GM10847 (cell line): ENCODE results near the gene VOPP1.

Experiments used
- POLR2A ChIP-seq: IDR thresholded peaks from 2 replicates; pipeline ENCODE4 v1.6.1; 2011; ENCODE audit not compliant: insufficient read length; ENCODE audit errors: extremely low read depth

The VOPP1 gene

DNA sequence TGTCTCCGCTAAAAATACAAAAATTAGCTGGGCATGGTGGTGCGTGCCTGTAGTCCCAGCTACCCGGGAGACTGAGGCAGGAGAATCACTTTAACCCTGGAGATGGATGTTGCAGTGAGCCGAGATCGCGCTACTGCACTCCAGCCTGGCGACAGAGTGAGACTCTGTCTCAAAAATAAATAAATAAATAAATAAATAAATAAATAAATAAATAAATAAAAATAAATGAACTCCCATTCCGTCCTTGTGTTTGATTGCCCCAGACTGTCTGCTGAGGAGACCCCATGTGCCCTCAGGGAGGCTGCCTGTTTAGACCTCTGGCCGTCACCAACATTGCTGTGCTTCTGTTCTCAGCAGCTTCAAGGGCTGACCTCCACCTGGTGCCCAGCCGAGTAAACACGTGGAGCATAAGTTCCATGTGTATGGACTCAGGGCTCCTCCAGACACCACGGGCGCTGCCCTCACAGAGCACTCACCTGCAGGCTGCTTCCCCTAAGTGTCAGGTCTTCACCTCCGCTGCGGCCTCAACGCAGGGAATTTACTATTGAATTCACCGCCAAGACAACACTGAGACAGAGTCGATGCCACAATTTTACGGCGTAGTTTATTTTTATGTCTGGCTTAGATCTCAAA lies 32.0 kb downstream of the VOPP1 start:
- no peak for TF ChIP-seq POLR2A

DNA sequence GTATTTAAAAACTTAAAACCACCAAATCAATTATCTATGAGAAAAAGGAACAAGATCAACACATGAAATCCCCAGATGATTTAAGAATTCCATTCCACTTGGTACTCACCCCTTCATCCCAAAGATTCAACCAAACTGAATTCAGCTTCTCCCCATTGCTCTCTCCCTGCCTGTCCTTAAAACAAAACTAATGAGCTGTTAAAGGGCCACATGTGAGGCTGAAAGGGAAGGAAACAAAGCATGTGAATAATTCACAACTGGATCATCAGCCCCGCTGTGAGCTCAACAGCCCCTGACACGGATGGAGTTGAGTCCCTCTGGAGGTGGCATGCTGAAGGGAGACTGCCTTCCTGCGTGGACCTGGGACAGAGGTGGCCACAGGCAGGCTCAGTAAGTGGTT lies 32.9 kb downstream of the VOPP1 start:
- TF ChIP-seq POLR2A = no peak

DNA sequence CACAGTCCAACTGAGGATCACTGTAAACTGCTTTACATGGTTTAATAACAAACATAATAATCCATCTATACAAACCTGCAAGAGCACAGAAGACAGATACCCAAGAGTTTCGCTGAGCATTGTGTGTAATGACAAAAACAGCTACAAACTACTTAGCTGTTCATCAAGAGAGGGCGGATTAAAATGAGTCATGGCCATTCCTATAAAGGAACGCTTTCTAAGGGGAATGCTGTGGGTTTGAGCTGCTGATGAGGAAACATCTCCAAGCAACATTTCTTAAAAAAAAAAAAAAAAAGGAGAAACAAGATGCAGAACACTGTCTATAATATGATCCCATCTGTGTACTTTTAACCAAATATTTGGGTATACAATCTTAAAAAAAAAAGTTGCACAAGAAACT lies 33.8 kb downstream of the VOPP1 start:
- TF ChIP-seq POLR2A = no peak

DNA sequence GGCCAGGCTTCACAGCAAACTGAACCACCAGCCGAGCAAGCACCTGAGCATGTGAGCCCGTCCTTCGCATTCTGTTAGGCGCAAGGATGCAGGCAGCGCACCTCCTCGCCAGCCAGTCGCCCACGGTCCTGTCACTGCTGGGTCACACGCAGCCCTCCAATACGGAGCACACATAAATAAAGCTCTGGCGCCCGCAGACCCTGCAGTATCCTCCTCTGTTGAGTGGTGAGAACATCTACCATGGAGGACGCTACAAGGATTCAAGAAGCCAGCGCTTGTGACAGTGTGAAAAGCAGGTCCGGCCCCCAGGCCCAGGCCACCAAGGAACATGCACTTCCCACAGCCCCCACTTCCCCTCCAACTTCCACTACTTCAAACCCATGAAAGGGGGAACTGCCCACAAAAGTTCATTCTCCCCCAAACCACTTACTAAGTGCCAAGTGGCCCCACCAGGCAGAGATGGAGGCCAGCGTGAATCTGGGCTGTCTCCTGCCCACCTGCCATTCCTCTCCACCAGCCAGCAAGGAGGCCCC lies 34.8 kb downstream of the VOPP1 start:
- no peak for TF ChIP-seq POLR2A

DNA sequence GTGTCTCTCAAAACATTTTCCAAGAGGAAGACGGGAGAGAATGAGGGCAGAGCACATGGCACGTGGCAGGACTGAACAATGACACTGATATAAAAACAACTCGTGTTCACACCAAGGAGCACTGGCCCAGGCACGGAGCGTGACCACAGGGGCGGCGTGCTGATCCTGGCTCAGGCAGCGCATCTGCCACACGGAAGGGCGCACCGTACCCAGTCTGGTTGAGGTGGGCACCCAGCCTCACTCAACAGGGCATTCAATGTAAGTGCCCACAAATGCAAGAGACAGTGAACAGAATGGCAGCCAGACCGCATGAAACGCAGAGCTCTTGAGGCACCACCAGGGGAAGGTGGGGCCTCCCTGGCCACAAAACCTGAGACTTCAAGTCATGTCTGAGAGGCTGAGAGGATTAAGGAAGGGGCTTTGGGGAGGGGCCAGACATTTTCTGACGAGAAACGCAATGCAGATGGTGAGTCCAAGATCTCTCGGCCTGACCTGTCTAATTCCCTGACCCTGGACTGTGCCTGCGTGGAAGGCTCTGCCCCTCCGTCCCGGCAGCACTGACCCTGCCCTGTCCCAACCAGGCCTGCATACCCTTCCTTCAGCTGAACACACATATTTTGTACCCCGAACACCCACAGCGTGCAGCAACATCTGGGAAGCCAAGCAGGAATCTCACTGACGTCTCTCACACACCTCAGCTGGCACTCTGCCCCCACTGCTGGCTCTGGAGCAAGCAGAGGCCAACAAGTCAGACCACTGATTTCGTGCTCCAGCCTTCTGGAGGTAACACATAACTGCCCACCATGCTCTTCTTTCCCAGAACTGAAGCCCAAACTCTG lies 35.5 kb downstream of the VOPP1 start:
- peak; percentile 27 for TF ChIP-seq POLR2A

DNA sequence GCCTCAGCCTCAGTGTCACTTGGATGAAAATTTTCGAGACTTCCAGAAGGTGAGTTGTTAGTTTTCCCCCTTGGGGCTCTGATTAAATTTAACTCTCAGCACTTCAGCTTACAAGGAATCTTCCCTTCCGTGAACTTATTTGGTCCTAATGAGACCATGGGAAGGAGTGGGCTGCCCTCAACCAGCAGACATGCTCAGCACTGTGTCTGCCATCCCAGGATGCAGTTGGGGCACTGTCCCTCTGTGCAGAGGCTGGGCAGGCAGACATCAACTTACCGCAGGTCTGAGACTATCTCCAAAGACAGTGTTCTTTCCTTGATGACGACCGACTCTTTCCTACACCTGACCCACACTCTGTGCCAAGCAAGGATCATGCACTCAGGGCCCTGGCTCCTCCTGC lies 36.7 kb downstream of the VOPP1 start:
- TF ChIP-seq POLR2A = no peak

DNA sequence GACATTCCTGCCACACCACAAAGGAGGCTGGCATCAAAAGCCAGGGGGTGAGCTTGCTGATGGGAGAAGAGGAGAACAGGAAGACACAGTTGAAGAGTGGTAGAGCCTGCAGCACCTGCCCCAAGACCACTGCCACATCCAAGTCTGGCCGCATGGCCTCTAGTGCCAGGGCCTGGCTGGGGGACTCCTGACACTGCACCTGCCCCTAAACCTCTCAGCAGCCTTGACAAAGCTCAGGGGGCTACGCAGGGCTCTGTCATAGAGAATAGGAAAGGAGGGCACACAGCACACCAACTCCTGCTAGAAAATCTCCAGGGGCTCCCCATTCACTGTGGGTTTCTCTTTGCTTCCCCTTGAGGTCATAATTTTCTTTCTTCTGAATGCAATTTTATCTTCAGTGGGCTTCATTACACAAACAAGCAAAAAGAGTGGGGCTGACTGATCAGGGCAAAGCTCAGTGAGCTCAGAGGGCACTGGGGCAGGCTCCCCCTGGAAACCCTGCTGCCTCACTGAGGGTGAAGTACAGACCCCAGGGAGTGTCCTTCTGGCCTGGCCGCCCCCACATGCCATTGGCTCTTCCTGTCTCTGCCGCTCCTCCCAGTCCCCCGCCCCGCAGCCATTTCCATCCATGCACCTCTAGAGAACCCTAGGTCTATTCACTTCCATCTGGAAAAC lies 37.2 kb downstream of the VOPP1 start:
- TF ChIP-seq POLR2A = peak; percentile 49

DNA sequence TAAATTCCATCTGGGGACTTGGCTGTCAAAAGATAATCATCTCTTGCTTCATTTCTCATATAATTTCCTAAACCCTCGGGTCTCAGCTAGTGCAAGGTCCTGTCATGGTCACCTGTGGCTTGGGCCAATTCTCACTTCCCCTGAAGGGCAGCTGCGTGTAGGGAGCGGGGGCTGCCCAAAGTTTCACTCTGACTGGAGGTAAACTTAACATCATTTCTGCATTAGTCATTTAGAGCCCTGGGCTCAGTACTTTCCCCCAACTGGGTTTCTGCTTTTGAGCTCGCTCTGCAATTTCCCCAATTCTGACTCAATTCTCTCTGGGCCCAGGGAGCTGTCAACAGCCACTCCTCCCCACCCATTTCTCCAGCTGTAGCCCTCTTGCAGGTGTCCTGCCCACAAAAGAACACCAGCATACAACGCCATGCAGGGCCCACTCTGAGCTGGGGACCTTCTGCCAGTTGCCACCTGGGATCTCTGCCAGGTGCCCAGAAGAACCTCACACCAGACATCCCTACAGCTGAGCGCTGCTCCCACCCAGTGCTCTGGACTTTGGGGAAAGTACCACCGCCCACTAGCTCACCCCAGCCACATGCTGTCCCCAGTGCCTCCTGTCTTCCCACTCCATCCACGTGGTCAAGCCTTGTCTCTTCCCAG lies 37.9 kb downstream of the VOPP1 start:
- peak; percentile 38 for TF ChIP-seq POLR2A

DNA sequence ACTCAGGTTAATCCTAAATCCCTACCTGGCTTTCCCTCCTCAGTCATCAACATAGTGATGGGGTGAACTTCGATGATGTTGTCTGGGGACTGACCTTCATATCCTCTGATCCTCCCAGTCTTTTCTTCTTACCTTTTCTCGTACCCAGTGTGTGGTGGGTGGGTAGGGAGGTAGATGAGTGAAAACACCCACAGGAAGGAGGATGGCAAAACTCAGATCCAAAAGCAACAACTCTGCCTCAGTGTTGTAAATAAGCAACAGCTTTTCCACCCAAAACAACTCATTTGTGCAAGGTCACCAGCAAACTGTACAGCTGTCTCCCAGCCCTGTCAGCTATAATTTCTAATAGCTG lies 38.6 kb downstream of the VOPP1 start:
- TF ChIP-seq POLR2A = no peak

DNA sequence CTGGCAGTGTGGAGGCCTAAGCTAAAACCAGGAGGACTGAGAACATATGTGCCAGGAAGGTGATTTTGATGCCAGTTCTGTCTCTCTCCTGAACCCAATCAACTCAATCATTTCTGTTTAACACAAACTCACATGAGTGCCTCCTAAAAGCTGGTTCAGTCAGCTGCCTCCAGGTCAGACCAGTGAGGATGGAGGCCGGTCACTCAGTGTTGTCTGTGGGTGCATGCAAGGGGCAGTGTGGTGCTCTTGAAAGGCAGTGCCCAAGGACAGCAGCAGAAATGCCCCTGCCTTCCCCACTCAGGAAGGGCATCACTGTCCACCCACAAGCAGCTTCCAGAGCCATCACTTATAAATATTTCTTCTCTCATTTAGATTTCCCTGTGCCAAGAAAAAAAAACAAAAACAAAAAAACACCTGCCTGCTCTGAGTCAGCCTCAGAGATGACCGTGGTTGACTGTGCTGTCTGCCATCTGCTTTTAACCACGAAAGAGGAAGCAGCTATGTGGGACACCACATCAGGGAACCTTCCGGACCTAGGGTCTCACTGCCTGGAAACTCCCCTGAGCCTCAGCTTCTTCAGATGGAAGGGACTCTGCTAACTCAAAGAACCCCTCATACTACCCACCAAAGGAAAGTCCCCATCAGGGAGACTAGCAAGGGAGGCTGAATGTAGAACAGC lies 39.1 kb downstream of the VOPP1 start:
- TF ChIP-seq POLR2A = no peak

DNA sequence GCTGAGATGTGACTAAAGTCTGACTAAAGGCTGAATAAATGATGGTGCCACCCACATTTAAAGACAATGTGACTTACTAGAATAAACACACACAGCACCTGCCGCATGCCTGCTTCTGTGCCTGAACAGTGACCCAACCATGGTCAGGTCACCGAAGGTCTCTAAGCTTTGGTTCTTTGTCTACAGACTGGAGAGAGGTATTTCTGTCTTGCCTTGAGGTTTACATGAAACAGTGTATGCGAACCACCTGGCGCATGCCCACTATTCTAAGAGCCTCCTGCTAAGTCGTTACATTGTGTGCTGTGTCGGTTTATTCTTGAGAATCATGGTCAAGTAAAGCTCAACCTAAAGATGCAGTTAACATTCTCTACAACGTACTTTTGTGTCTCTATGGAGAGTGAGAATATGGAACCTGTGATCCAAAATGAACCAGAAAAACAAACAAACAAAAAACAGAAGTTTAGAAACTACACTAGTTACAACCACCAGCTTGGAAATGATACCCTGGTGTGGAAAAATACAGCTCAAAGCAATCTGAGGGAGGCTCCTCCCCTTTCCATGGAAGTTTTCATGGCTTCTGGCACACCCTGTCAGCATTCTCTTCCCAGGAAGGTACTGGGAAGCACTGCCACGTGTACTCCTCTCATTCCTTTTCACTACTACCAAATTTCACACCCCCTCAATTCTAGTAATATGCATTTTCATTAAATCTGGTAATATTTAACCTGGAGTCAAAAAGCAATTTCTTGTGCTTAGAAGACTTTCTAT lies 40.0 kb downstream of the VOPP1 start:
- no peak for TF ChIP-seq POLR2A

DNA sequence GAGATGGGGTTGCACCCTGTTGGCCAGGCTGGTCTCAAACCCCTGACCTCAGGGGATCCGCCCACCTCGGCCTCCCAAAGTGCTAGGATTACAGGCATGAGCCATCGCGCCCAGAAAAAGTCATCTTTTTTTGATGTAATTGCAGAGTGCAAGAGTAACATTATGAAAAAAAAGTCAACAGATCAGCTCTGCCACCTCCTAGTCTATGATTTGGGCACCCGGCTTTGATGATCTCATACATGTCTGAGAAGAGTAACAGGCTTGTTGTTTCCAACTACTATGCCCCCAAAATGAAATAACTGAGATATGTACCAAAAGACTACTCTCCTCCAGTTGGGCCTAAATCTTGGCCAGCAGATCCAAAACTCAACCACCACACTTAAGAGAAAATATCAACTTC lies 40.8 kb downstream of the VOPP1 start:
- no peak for TF ChIP-seq POLR2A

DNA sequence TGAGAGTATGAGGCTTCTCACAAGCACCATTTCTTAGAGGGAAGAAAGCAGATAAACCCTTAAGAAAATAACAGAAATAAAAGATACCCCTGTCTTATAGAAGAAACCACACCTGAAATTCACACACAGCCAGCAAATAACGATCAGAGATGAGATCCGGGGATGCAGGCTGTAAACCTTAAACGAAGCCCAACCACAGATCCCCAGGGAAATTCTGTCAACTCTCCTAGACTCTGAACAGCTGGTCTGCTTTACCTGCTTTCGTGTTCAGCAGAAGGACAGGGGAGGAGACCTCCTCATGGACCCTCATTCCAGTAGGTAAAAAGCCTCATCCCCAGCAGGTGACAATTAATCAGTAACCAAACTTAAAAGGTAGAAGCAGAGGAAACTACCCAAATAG lies 45.0 kb downstream of the VOPP1 start:
- no peak for TF ChIP-seq POLR2A

DNA sequence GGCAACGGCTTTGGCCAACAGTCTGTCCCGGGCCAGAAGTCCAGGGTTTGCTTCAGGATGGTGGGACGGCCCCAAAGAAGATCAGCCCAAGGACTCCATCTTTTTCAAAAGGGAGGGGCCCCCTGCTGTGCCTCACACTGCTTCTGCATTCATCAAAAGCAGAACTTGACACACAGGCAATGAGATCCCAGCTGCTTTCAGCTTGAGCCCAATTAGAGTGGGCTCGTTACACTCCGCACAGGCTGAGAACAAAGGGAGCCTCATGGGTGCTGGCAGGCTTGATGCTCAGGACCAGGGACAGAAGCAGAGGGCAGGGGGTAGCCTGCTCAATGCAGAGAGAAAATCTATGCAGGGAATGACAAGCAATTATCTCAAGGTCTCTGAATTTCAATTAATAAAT lies 45.5 kb downstream of the VOPP1 start:
- no peak for TF ChIP-seq POLR2A
